HL-60 (cell line): Measurements from ENCODE around the gene SH3PXD2A.
"Not testable (repeated sequence)": the region's sequence is repeated elsewhere in the genome, so short reads cannot be mapped to it uniquely, and the experiment has no call there.

Experiments used
- DNase-seq, 2 experiments: peaks; one replicate each; pipeline ENCODE4 v3.0.0-alpha.2; 2010 to 2020; ENCODE audit warnings: low read depth in 1 of 2, low spot score in 1 of 2
- H3K27ac ChIP-seq: fragments of 250-450 bp; sonication (Bioruptor Pico); replicated peaks from 2 replicates; pipeline ENCODE4 v1.5.1; 2020; ENCODE audit warnings: mild to moderate bottlenecking, moderate library complexity
- H3K27me3 ChIP-seq: fragments of 250-450 bp; sonication (Bioruptor Pico); 2 replicates; pipeline ENCODE4 v1.5.1; 2021; ENCODE audit warnings: mild to moderate bottlenecking, moderate library complexity; ENCODE audit not compliant: insufficient read depth, poor library complexity, severe bottlenecking
- H3K4me3 ChIP-seq: replicated peaks from 2 replicates; pipeline ENCODE4 v1.5.1; 2011; ENCODE audit warnings: mild to moderate bottlenecking, control low read depth, low read length; ENCODE audit not compliant: insufficient read depth
- CTCF ChIP-seq: IDR thresholded peaks from one replicate; pipeline ENCODE4 v1.5.1; 2011; ENCODE audit warnings: low read length, control low read depth, inconsistent platforms; ENCODE audit not compliant: insufficient read depth
- GABPA ChIP-seq: IDR thresholded peaks from 2 replicates; pipeline ENCODE4 v1.6.1; 2012; ENCODE audit warnings: low read depth
- POLR2AphosphoS5 ChIP-seq: IDR thresholded peaks from 2 replicates; pipeline ENCODE4 v1.6.1; 2012; ENCODE audit warnings: low read depth
- REST ChIP-seq: IDR thresholded peaks from 2 replicates; pipeline ENCODE4 v1.6.1; 2012; ENCODE audit warnings: low read depth; ENCODE audit not compliant: insufficient replicate concordance
- SPI1 ChIP-seq: IDR thresholded peaks from 2 replicates; pipeline ENCODE4 v1.6.1; 2012; ENCODE audit warnings: low read depth, mild to moderate bottlenecking, borderline replicate concordance

Gene SH3PXD2A

GRCh38 chr10:103814626-103815370, 40.6 kb downstream of the SH3PXD2A start:
- Histone ChIP-seq H3K27me3 (no peaks in the 10 kb centered on the region), H3K27ac (no peak overlapping the region)

GRCh38 chr10:103814105-103814504, 41.3 kb downstream of the SH3PXD2A start:
- H3K27ac ChIP-seq = no peak overlapping the region
- TF ChIP-seq CTCF = no peak
- TF ChIP-seq SPI1 = no peak
- no peak overlapping the region for H3K4me3 ChIP-seq
- no peak for DNase-seq
- H3K27me3 ChIP-seq = no peaks in the 10 kb centered on the region

More at GRCh38 chr10:103814626-103815370, 40.6 kb downstream of the SH3PXD2A start:
- H3K4me3 ChIP-seq = no peak overlapping the region
- no peak for DNase-seq
- no peak for TF ChIP-seq REST
- TF ChIP-seq SPI1 = no peak
- no peak for TF ChIP-seq GABPA
- TF ChIP-seq POLR2AphosphoS5 = no peak
- TF ChIP-seq CTCF = no peak

GRCh38 chr10:103813312-103813711, 42.1 kb downstream of the SH3PXD2A start:
- DNase-seq, H3K4me3 ChIP-seq, H3K27ac ChIP-seq, H3K27me3 ChIP-seq: not testable (repeated sequence)

- DNase-seq = no peak
These were observed 42.9 kb downstream of the SH3PXD2A start for GRCh38 chr10:103812432-103812831.

More at GRCh38 chr10:103812432-103812831, 42.9 kb downstream of the SH3PXD2A start:
- TF ChIP-seq GABPA (no peak), SPI1 (no peak), REST (no peak), CTCF (no peak), POLR2AphosphoS5 (no peak)
- Histone ChIP-seq H3K27me3 (no peaks in the 10 kb centered on the region), H3K4me3 (no peak overlapping the region), H3K27ac (no peak overlapping the region)
